NCI-H510A treated with DMSO at 0.1 percent for 48 hours (cell line): ENCODE measurements around the gene TMEM158.

ENCODE experiments used
- DNase-seq: peaks from one replicate; lab custom pipeline; 2025; lab: John Stamatoyannopoulos, UW

TMEM158 gene

GRCh38 chr3:45232521-45232920 is 6.4 kb upstream of the TMEM158 start:
- DNase-seq, result no peak

DNA sequence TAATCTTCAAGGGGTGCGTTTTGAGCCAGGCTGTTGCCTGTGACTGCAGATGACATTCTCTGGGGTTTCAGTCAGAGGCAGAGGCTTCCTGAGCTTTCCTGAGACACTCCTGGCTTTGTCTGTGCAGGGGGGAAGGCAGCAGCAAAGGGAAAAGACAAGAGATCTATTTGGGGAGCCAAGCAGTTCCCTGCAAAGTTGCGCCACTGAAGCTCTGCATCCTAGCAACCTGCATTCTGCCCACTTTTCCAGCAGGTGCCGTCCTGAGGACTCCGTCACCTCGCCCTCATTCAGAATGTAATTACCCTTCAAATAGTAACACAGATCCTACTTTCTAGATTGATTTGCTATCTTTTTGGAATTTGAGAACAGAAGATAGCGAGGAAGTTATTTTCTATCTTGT is 1.9 kb upstream of the TMEM158 start:
- no peak for DNase-seq

GRCh38 chr3:45227071-45227820 is 1.2 kb upstream of the TMEM158 start:
- no peak for DNase-seq

GRCh38 chr3:45225465-45226205 is 452 bp downstream of the TMEM158 start:
- no peak for DNase-seq

DNA sequence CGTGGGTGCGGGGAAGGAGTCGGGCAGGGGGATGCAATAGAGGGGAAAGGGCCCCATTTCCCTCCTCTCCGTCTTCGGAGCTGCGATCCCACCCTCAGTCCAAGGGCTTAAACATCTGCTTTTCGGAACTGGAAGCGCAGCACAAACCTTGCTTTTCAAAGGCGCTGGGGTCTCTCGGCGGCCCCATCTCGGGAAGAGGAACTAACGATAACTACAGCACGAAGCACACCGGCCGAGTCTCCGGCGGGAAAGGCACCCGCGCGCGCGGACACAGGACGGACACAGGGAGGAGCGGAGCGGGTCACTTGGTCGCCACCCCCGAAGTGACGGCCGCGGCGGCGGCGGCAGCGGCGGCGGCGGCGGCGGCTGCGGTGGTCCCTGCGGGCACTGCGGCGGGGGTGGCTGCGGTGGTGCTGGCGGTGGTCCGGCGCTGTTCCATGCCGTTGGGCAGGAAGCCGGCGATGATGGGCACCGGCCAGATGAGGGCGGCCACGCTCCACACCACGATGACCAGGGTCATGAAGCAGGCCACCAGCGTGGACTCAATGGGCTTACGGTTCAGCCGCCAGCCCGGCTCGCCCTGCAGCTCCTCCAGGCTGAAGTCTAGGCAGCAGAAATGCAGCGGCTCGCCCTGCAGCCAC is 1.1 kb downstream of the TMEM158 start:
- peak; percentile 10 for DNase-seq

DNA sequence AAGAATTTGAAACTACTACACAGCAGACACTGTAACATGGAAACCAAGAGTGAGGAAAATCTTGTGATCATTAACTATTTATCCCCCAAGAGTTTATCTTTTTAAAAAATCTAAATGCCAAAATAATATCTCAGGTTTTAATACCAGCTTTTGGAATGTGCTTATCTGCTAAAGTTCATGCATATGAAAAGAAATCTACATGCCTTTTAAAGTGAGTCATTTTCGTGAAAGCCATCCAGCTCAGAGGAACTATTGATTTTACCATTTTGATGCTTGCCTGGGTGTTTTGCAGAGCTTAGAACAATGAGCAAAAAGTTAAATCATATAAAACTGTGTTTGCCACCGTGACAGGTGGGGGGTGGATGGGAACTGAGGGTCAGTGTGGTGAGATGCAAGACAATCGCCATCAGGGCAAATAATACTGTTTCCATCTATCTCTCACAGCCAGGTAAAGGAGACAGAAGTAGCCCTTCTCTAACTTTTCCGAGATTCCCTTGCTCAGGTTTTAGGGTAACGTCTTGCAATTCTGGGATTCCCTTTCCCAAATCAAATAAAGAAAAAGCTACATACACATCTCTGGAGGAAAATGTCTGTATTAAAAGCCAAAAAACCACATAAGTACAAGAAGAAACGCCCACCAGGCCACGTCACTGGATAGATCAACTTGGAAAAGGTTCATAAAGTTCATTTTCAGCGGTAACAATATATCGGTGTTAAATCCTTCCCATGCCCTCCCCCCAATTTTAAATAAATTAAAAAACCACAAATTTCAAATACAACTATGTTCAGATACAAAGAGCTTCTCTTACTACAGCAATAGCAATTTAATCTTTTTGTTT is 2.0 kb downstream of the TMEM158 start:
- no peak for DNase-seq

- DNase-seq, result no peak
These were observed 6.4 kb downstream of the TMEM158 start for GRCh38 chr3:45219694-45220093.

DNA sequence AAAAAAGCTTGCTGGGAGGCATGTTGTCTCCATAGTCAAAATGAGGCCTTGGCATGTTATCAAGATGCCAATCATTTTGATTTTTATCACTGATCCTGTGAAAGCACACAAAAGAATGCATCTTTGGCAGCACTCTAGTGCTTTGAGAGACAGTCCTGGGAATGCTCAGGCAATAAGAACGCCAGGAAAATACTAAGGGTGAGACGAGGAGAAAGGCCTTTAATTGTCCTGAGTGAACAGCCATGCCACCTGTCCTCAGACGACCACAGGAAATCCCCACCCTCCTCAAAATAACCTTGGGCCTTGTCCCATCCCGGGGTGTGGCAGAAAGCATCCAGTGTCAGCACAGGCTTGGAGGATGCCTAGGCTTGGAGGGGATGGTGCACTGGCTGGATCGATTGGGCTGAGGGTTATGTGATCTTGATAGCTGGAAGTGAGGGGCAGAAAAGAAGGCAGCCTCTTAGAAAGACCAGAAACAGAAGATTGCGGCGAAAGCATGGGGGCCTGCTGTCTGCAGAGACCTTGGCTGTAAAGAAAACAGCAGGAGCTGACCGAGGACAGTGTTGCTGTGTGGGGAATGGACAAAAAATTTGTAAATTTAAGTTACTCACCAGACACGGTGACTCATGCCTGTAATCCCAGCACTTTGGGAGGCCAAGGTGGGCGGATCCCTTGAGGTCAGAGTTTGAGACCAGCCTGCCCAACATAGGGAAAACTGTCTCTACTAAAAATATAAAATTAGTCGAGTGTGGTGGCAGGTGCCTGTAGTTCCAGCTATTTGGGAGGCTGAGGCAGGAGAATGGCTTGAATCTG is 7.3 kb downstream of the TMEM158 start:
- DNase-seq, result no peak

- no peak for DNase-seq
These were observed 10.0 kb downstream of the TMEM158 start for GRCh38 chr3:45216021-45216609.

DNA sequence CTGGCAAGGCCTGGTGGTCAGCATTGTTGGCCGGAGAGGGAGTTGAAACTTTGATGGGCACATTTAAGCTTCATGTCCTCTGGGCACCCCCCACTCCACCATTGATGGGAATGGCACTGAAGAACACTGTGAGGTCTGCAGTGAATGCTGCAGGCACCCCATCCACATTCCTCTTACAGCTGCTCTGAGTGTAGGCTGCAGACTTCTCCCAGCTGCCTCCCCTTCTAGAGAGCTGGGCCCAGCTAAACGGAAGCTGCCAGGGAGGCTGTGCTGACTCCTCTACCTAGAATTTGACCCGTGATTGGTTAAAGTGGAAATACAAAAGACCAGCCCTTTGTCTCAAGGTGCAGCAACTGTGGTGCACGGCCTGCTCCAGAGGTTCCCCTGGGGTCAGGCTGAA is 10.6 kb downstream of the TMEM158 start:
- no peak for DNase-seq

DNA sequence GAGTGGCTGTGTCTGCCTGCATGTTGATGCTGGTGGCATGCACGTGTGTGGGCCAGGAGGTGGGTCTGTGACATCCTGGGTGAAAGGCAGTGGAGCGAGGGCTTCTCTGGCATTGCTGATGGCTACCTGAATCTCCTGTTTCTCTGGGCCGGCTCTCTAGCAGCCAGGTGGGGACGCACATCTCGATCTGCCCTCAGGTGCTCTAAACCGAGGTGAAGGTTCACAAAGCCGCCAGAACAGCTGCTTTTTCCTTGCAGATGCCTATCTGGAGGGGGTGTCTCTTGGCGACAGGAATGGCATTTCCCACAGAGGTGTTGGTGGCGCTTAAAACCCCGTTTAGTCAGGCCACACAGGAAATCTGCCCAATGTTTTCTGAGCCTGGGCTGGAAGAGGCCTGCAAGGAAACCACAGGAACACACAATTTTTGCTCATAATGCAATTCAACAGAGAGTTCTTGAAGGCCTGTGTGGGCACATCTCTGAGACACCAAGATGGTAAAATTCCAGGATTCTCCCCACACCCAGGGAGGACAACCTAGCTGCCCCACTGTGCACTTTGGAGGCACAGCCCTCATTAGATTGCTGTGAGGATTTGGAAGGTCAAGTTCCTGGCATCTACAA is 11.9 kb downstream of the TMEM158 start:
- DNase-seq, result no peak

DNA sequence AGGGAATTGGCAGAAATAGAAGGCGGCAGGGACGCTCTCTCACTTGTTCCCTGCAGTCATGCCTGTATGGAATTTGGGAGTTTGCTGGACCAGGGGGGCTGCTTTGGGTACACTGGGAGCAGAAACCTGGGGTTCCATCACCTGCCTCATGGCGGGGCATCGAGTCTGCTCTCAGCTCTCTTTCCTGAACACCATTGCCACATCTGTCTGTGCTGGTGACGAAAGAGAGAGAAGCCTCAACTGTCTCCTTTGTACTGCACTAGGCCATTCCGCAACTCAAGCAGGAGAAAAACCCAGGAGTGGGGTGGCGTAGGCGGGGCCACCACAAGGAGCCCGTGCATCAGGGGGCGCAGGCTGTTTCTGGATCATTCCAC is 14.0 kb downstream of the TMEM158 start:
- DNase-seq, result no peak

GRCh38 chr3:45211466-45212094 is 14.5 kb downstream of the TMEM158 start:
- no peak for DNase-seq

GRCh38 chr3:45210308-45211041 is 15.6 kb downstream of the TMEM158 start:
- peak; percentile 15 for DNase-seq

- DNase-seq, result no peak
These were observed 16.6 kb downstream of the TMEM158 start for GRCh38 chr3:45209526-45209925.

DNA sequence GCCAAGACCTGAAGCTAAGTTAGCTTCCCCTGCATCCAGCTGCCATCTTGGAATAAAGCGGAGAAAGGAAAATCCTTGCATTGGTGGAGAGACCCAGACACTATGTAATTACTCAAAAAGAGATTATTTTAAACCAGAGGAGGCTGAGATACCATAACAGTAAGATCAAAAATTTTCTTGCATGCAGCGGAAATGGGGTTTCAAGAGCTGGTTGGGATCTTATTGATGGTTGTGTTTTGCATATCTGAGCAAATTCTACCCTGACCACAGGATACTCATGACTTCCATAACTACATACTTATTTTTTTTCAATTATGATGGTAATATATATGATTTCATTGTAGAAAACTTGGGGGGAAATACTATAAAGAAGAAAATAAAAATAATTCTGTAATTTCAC is 17.5 kb downstream of the TMEM158 start:
- DNase-seq, result no peak

GRCh38 chr3:45207446-45207845 is 18.6 kb downstream of the TMEM158 start:
- no peak for DNase-seq

- no peak for DNase-seq
These were observed 21.0 kb downstream of the TMEM158 start for GRCh38 chr3:45205126-45205525.

DNA sequence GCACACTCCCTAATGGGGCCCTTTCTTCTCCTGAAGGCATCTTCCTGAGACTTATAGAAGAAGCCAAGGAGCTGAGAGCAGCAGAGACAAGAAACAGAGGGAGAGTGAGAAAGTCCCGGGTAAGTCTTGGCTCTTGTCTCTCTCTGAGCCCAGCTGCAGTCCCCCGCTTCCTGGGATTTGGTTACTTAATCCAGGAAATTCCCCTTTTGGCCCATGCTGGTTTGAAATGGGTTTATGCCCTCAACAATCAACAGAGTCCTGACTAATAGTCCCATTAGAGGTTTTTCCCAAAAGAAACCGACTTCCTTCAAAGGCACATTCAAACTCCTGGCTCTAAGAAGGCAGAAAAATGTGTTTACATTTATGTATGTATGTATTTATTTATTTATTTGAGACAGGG is 22.0 kb downstream of the TMEM158 start:
- DNase-seq, result no peak
